A549 (cell line): ENCODE results near the gene CENPU. TPM values are rescaled to one million over a fixed set of nuclear protein-coding genes. Genes with fewer than 3 reads are reported as not detected.
A peak's percentile ranks its signal among the peaks of the same experiment; 100 is the strongest.
"Not testable (repeated sequence)": the region's sequence is repeated elsewhere in the genome, so short reads cannot be mapped to it uniquely, and the experiment has no call there.

Experiments used
- ATAC-seq, 2 experiments: fragments of 200-7000 bp in 1 of 2; fragments of >200 bp in 1 of 2; cut with Nextera tagmentation in 1 of 2; cut with Tn5 transposase in 1 of 2; 3 replicates each; pipeline versions ENCODE4 v1.8.0 to v1.9.1; 2018 to 2020; ENCODE audit warnings: mild to moderate bottlenecking in 1 of 2, moderate library complexity in 1 of 2
- CTCF ChIA-PET: fragments of 300-600 bp; sonication (Branson Sonifier 250); formaldehyde crosslinking; extraction: SDS; loops from one replicate; lab custom pipeline; 2021; ENCODE audit warnings: antibody characterized with exemption, inconsistent platforms; lab: Yijun Ruan, JAX
- POLR2A ChIA-PET: fragments of 350-600 bp; formaldehyde crosslinking; extraction: SDS; loops from one replicate; lab custom pipeline; 2021; ENCODE audit warnings: antibody characterized with exemption, inconsistent platforms; lab: Yijun Ruan, JAX
- DNase-seq, 2 experiments: peaks; one replicate each; pipeline versions ENCODE4 v3.0.0 to v3.0.0-alpha.2; 2011 to 2016; ENCODE audit warnings: low read depth in 1 of 2, low spot score in 1 of 2
- FAIRE-seq: peaks from 2 replicates; lab custom pipeline; 2011; peaks lifted over from hg19 to GRCh38; lab: Jason Lieb, UNC
- H3K27ac ChIP-seq, 2 experiments: fragments of >200 bp; sonication (Bioruptor Twin); formaldehyde crosslinking; 3 replicates each; pipeline ENCODE4 v1.5.1; 2016 to 2017
- H3K4me1 ChIP-seq: fragments of >200 bp; sonication (Bioruptor Twin); formaldehyde crosslinking; 3 replicates; pipeline ENCODE4 v1.6.1; 2016
- H3K4me2 ChIP-seq: fragments of >200 bp; sonication (Bioruptor Twin); formaldehyde crosslinking; 3 replicates; pipeline ENCODE4 v1.6.1; 2016
- H3K4me3 ChIP-seq: fragments of >200 bp; sonication (Bioruptor Twin); formaldehyde crosslinking; 3 replicates; pipeline ENCODE4 v1.5.1; 2016
- H3K9me3 ChIP-seq: fragments of >200 bp; sonication (Bioruptor Twin); formaldehyde crosslinking; 3 replicates; pipeline ENCODE4 v1.6.1; 2016
- ATOH8 ChIP-seq: fragments of 250-450 bp; sonication (Bioruptor Pico); IDR thresholded peaks from 2 replicates; pipeline ENCODE4 v1.5.0; 2020; ENCODE audit warnings: low read depth, mild to moderate bottlenecking, moderate library complexity
- CBX2 ChIP-seq: fragments of 200-600 bp; sonication (generic); IDR thresholded peaks from 2 replicates; pipeline ENCODE4 v1.6.1; 2016; ENCODE audit warnings: low read depth, mild to moderate bottlenecking, borderline replicate concordance
- CHD2 ChIP-seq: fragments of 150-350 bp; IDR thresholded peaks from 2 replicates; pipeline ENCODE4 v1.6.1; 2014; ENCODE audit warnings: low read length; ENCODE audit not compliant: partially characterized antibody
- HMGXB4 ChIP-seq: fragments of 250-450 bp; sonication (Bioruptor Pico); IDR thresholded peaks from 2 replicates; pipeline ENCODE4 v1.5.0; 2021; ENCODE audit warnings: mild to moderate bottlenecking, moderate library complexity, borderline replicate concordance
- HOXB13 ChIP-seq: fragments of 250-450 bp; sonication (Bioruptor Pico); IDR thresholded peaks from 2 replicates; pipeline ENCODE4 v1.5.0; 2020; ENCODE audit warnings: low read depth, mild to moderate bottlenecking, moderate library complexity
- HOXB5 ChIP-seq: fragments of 250-450 bp; sonication (Bioruptor Pico); IDR thresholded peaks from 2 replicates; pipeline ENCODE4 v1.5.0; 2020; ENCODE audit warnings: mild to moderate bottlenecking, moderate library complexity
- NFE2L2 ChIP-seq: fragments of 150-350 bp; conservative IDR thresholded peaks from 2 replicates; pipeline ENCODE4 v1.6.1; 2014; ENCODE audit warnings: low read length
- POLR2AphosphoS2 ChIP-seq: conservative IDR thresholded peaks from 2 replicates; pipeline ENCODE4 v1.6.1; 2012; ENCODE audit warnings: low read length, improper control_type of control experiment, inconsistent platforms
- RFX5 ChIP-seq: fragments of 450-650 bp; IDR thresholded peaks from 2 replicates; pipeline ENCODE4 v1.7.1; 2014; ENCODE audit warnings: antibody characterized with exemption, mild to moderate bottlenecking, moderate library complexity
- RNF2 ChIP-seq: fragments of 200-600 bp; sonication (generic); IDR thresholded peaks from 2 replicates; pipeline ENCODE4 v1.6.1; 2016; ENCODE audit warnings: low read depth, mild to moderate bottlenecking, antibody characterized with exemption, moderate library complexity, borderline replicate concordance
- WGBS: methylation state at CpG from one replicate; pipeline ENCODE4 v1.1.6; 2017; ENCODE audit errors: missing lambda C conversion rate; 5-methylcytosine and 5-hydroxymethylcytosine counted together
- polyA plus RNA-seq, 4 experiments: library from polyadenylated mRNA; depleted of rRNA in 3 of 4; stranded (reverse); fragments of >200 nt; fragmentation: RNase III in 1 of 4; extraction: RNeasy Plus Mini Kit Qiagen cat#74134 plus additional on column Dnase treatment in 1 of 4; gene quantifications; 2 replicates in 3 of 4; 3 replicates in 1 of 4; pipeline ENCODE4 v1.2.3, GENCODE V29; 2011 to 2017
- TF ChIP-seq, protein P1 (sequence below): fragments of 200-600 bp; sonication (generic); IDR thresholded peaks from 2 replicates; pipeline ENCODE4 v1.6.1; 2016; ENCODE audit warnings: antibody characterized with exemption, mild to moderate bottlenecking, moderate library complexity
- TF ChIP-seq, protein P2 (sequence below): fragments of >200 bp; sonication (Bioruptor Twin); formaldehyde crosslinking; IDR thresholded peaks from 3 replicates; pipeline ENCODE4 v1.5.1; 2016

Gene CENPU
- polyA plus RNA-seq, 2 of the 4 experiments (the other 2 are of a cell fraction), result 22.9 to 28.4 TPM

DNA sequence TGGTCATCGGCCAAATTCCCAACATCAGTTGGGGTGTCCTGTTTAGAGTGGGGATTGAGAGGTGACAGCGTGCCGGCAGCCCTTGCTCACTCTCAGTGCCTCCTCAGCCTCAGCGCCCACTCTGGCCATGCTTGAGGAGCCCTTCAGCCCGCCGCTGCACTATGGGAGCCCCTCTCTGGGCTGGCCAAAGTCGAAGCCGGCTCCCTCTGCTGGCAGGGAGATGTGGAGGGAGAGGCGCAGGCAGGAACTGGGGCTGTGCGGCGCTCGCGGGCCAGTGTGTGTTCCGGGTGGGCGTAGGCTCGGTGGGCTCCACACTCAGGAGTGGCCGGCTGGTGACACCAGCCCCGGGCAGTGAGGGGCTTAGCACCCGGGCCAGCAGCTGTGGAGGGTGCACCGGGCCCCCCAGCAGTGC, 7.1 kb upstream of the CENPU start:
- DNase-seq, result no peak
- TF ChIP-seq NFE2L2 (no peak), HMGXB4 (CRISPR knock-in tag) (no peak), ATOH8 (CRISPR knock-in tag) (no peak), CHD2 (no peak)
- ATAC-seq, result no peak
- H3K27ac ChIP-seq, result no peak overlapping the region
- H3K4me2 ChIP-seq, result no peak overlapping the region
- FAIRE-seq, result no peak
- no CpG with 5 or more reads among the region's 20 CpGs for WGBS
- no peaks in the 10 kb centered on the region for H3K9me3 ChIP-seq
- H3K4me1 ChIP-seq, result peaks cover 2% of the 10 kb centered on the region; the same call in 2 of the 3 replicates
- no peak overlapping the region for H3K4me3 ChIP-seq
- POLR2A ChIA-PET, result no interaction called here
- CTCF ChIA-PET, result interaction anchor here (2.4 kb wide), 1 partner anchor 243 kb away, joined by 7 read pairs; no protein-coding TSS in a partner anchor

DNA sequence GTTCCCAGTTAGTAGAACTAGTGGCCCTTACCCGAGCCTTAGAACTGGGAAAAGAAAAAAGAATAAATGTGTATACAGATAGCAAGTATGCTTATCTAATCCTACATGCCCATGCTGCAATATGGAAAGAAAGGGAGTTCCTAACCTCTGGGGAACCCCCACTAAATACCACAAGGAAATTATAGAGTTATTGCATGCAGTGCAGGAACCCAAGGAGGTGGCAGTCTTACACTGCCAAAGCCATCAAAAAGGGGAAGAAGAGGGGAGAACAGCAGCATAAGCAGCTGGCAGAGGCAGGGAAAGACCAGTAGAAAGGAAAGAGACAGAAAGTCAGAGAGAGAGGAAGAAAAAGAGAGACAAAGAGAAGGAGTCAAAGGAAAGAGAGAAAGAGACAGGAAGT, 5.7 kb upstream of the CENPU start:
- 27% methylated on average over 1 of the region's 1 CpG for WGBS
- POLR2A ChIA-PET, result not testable (repeated sequence)

DNA sequence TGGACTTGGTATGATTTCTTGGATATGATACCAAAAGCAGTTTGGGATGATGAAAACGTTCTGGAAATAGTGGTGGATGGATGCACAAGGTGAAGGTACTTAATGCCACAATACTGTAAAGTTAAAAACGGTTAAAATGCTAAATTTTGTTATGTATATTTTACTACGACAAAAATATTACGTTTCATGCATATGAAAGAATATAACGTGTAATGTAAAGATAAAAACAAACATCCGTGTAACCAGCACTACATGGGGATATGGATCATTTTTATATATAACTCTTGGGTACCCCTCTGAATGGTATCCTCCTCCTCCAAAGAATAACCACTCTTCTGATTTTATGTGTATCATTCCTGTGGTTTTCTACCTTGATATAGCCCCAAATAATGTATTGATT, 862 bp upstream of the CENPU start:
- peaks cover 3% of the 10 kb centered on the region; the same call in 1 of the 3 replicates for H3K4me1 ChIP-seq
- H3K27ac ChIP-seq, result peak overlapping the region; percentile 73 to 78
- WGBS, result 49% methylated on average over 6 of the region's 6 CpGs
- no peak for FAIRE-seq
- no peak for ATAC-seq
- CTCF ChIA-PET, result interaction anchor here (1.3 to 3.2 kb wide), 4 partner anchors 11 to 471 kb away, joined by 3 to 13 read pairs (median 6); no protein-coding TSS in a partner anchor
- POLR2A ChIA-PET, result interaction anchor here (0.6 to 1.3 kb wide), 8 partner anchors 11 to 469 kb away, joined by 3 to 8 read pairs (median 4); partner anchors contain the start of genes CASP3, IRF2 and PRIMPOL
- peak overlapping the region; percentile 76 for H3K4me2 ChIP-seq
- no peak for TF ChIP-seq NFE2L2
- TF ChIP-seq, protein P1, sequence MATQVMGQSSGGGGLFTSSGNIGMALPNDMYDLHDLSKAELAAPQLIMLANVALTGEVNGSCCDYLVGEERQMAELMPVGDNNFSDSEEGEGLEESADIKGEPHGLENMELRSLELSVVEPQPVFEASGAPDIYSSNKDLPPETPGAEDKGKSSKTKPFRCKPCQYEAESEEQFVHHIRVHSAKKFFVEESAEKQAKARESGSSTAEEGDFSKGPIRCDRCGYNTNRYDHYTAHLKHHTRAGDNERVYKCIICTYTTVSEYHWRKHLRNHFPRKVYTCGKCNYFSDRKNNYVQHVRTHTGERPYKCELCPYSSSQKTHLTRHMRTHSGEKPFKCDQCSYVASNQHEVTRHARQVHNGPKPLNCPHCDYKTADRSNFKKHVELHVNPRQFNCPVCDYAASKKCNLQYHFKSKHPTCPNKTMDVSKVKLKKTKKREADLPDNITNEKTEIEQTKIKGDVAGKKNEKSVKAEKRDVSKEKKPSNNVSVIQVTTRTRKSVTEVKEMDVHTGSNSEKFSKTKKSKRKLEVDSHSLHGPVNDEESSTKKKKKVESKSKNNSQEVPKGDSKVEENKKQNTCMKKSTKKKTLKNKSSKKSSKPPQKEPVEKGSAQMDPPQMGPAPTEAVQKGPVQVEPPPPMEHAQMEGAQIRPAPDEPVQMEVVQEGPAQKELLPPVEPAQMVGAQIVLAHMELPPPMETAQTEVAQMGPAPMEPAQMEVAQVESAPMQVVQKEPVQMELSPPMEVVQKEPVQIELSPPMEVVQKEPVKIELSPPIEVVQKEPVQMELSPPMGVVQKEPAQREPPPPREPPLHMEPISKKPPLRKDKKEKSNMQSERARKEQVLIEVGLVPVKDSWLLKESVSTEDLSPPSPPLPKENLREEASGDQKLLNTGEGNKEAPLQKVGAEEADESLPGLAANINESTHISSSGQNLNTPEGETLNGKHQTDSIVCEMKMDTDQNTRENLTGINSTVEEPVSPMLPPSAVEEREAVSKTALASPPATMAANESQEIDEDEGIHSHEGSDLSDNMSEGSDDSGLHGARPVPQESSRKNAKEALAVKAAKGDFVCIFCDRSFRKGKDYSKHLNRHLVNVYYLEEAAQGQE, result no peak
- no peak for TF ChIP-seq HOXB5
- no peaks in the 10 kb centered on the region for H3K9me3 ChIP-seq
- H3K4me3 ChIP-seq, result peak overlapping the region; percentile 86
- DNase-seq, result no peak

More for the DNA sequence above, 5.7 kb upstream of the CENPU start:
- H3K4me2 ChIP-seq, FAIRE-seq, H3K4me3 ChIP-seq, H3K9me3 ChIP-seq, H3K27ac ChIP-seq, CTCF ChIA-PET, ATAC-seq, DNase-seq, H3K4me1 ChIP-seq: not testable (repeated sequence)

DNA sequence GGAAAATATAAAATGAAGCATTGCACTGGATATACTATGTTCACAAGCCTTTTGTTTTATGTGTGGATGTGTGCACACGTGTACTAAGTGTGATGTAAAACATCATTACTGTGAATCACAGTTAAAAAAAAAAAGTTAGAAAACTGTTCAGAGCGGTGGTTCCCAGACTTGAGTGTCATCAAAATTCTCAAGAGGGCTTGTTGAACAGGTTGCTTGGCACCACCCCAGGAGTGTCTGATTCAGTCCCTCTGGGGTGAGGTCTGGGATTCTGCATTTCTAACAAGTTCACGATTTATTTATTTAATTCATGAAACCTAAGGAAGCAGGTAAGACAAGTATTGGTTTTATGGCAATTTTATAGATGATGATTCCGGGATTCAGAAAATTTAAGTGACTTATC, 1.8 kb downstream of the CENPU start:
- WGBS, result 66% methylated on average over 4 of the region's 4 CpGs
- Histone ChIP-seq H3K4me2 (peak overlapping the region; percentile 57), H3K4me3 (no peak overlapping the region), H3K4me1 (peaks cover 3% of the 10 kb centered on the region; the same call in 1 of the 3 replicates), H3K27ac (no peak overlapping the region), H3K9me3 (no peaks in the 10 kb centered on the region)
- no peak for ATAC-seq
- DNase-seq, result no peak
- CTCF ChIA-PET, result interaction anchor here (3.2 kb wide), 1 partner anchor 9 kb away, joined by 13 read pairs; no protein-coding TSS in a partner anchor
- FAIRE-seq, result no peak
- POLR2A ChIA-PET, result no interaction called here
- TF ChIP-seq CBX2 (no peak), RNF2 (no peak), POLR2AphosphoS2 (no peak), HMGXB4 (CRISPR knock-in tag) (no peak), RFX5 (no peak), HOXB13 (CRISPR knock-in tag) (no peak)
- TF ChIP-seq, protein P1, result no peak
- TF ChIP-seq, protein P2, sequence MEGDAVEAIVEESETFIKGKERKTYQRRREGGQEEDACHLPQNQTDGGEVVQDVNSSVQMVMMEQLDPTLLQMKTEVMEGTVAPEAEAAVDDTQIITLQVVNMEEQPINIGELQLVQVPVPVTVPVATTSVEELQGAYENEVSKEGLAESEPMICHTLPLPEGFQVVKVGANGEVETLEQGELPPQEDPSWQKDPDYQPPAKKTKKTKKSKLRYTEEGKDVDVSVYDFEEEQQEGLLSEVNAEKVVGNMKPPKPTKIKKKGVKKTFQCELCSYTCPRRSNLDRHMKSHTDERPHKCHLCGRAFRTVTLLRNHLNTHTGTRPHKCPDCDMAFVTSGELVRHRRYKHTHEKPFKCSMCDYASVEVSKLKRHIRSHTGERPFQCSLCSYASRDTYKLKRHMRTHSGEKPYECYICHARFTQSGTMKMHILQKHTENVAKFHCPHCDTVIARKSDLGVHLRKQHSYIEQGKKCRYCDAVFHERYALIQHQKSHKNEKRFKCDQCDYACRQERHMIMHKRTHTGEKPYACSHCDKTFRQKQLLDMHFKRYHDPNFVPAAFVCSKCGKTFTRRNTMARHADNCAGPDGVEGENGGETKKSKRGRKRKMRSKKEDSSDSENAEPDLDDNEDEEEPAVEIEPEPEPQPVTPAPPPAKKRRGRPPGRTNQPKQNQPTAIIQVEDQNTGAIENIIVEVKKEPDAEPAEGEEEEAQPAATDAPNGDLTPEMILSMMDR, result no peak
